HG02885 (cell line): ENCODE measurements around the gene EAF2.
"Not testable (repeated sequence)": the region's sequence is repeated elsewhere in the genome, so short reads cannot be mapped to it uniquely, and the experiment has no call there.

Experiments
- ATAC-seq: cut with Tn5 transposase; IDR thresholded peaks from one replicate; pipeline ENCODE4 v1.9.1; 2021; ENCODE audit warnings: mild to moderate bottlenecking; ENCODE audit not compliant: unreplicated experiment, poor library complexity

EAF2 gene

DNA sequence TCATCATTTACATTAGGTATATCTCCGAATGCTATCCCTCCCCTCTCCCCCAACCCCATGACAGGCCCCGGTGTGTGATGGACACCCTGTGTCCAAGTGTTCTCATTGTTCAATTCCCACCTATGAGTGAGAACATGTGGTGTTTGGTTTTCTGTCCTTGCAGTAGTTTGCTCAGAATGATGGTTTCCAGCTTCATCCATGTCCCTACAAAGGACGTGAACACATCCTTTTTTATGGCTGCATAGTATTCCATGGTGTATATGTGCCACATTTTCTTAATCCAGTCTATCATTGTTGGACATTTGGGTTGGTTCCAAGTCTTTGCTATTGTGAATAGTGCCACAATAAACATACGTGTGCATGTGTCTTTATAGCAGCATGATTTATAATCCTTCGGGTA, 22.8 kb downstream of the EAF2 start:
- not testable (repeated sequence) for ATAC-seq

DNA sequence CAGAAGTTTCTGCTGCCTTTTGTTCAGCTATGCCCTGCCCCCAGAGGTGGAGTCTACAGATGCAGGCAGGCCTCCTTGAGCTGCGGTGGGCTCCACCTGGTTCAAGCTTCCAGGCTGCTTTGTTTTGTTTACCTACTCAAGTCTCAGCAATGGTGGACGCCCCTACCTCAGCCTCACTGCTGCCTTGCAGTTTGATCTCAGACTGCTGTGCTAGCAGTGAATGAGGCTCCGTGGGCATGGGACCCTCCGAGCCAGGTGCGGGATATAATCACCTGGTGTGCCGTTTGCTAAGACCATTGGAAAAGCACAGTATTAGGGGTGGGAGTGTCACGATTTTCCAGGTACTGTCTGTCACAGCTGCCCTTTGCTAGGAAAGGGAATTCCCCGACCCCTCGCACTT, 28.2 kb downstream of the EAF2 start:
- not testable (repeated sequence) for ATAC-seq

GRCh38 chr3:121863801-121864200, 28.8 kb downstream of the EAF2 start:
- no peak for ATAC-seq

- ATAC-seq: no peak
Measured at GRCh38 chr3:121869736-121870135, 34.7 kb downstream of the EAF2 start.

GRCh38 chr3:121870717-121871116, 35.7 kb downstream of the EAF2 start:
- ATAC-seq: no peak

DNA sequence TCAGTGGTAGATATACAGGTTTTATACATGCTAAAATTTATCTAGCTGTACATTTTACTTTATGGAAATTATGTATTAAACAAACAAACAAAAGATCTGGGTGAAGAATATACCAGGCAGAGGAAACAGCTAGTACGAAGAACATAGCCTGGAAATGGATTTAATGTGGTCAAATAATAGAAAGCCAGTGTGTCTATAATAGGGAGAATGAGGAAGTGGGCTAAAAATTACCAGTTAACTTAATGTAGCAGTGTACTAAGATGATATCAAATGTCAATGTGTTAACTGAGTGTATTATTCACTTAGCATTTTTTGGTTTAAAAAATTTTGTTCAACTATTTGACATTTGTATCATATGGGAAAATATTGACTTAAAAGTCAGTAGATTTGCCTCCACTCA, 36.4 kb downstream of the EAF2 start:
- no peak for ATAC-seq

DNA sequence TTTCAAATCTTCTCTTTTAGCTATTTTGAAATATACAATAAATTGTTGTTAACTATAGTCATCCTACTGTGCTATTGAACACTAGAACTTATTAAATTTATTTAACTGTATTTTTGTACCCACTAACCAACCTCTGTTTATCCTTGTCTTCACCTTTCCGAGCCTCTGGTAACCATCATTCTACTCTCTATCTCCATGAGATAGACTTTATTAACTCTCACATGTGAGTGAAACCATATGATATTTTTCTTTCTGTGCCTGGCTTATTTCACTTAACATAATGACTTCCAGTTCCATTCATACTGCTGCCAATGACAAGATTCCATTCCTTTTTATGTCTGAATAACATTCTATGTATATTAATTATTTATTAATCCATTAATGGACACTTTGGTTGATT, 43.4 kb downstream of the EAF2 start:
- no peak for ATAC-seq

DNA sequence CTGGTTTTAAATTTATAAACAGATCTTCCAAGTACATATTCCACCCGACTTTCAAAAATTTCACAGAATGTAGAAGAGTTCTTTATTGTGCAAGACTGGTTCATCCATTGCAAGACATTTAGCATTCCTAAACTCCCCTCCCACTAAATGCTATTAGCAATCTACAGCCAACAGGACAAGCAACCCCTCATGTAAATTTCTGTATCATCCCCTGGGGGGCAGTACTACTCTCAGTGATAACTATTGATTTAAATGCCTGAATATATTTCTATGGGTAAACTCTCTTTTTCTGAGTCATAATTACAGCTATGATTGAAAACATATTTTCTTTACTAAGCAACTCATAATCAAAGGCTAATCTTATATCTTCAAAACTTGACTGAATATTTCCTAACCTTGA, 48.5 kb downstream of the EAF2 start:
- ATAC-seq: no peak

DNA sequence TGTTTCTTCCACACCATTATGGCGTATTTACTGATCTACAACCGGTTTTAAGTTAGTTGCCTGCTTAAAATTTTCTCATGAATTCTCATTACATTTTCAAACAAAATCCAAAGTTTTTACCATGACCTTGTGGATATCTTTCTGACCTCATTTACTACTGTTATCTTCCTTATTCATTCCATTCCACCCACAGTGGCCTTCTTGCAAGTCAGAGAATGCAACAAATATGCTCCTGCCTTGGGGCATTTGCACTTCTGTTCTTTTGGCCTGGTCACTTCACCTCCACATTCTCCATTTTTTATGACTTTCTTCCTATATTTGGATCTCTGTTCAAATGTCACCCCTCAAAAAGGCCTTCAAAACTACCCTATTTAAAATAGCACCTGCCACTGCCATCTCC, 50.4 kb downstream of the EAF2 start:
- ATAC-seq: no peak

DNA sequence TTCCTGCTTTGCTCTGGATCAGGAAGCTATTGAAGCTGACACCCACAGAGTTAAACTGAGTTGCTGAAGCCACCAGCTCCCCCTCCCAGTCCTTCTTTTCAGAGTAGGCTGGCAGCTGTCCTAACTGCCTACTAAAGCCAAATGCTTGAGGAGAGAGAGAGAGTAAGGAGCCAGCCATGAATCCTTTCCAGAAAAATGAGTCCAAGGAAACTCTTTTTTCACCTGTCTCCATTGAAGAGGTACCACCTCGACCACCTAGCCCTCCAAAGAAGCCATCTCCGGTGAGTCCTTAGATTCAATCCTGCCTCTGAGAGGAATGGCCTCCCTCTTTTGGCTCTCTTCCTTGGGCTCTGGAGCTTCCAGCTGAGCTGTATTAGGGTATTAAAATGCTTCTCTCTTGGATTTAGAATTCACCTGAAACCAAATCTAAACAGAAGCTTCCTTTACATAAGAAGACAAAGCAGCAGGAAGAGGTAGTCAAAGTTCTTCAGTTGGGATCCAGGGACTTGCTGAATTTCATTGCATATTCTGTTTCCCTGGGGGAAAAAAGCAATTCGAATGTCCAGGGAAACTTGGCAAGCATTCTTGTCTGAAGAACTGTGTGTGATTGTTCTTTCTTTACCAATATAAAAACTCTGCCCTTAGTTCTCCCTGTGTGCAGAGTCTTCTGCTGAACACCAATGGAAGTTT, 59.4 kb downstream of the EAF2 start, which contains the start of gene SLC15A2:
TSS of gene SLC15A2 (plus strand) at position 101 of the 690 bp plus-strand sequence. CDS start at position 177, 76 bp downstream.
- no peak for ATAC-seq

- no peak for ATAC-seq
Measured at GRCh38 chr3:121895121-121895520, 60.1 kb downstream of the EAF2 start.

DNA sequence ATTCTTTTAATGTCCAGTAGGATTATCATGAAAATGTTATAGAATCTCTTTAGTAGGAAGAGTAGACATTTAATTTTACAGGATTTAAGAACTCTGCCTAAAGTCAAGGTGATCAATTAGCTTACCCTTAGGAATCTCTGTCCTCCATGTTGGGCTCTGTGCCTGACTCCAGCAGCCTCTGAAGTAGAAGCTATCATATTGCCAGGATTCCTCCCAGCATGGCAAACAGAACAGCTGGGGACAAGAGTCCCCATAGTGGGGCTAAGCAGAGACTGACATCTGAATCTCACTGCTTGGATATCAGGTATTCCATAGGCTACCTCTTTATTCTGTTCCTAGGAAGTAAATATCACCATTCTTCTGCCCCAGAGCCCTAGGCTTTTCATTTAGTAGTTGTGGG, 60.7 kb downstream of the EAF2 start:
- no peak for ATAC-seq

- no peak for ATAC-seq
Measured at GRCh38 chr3:121896823-121897222, 61.8 kb downstream of the EAF2 start.

DNA sequence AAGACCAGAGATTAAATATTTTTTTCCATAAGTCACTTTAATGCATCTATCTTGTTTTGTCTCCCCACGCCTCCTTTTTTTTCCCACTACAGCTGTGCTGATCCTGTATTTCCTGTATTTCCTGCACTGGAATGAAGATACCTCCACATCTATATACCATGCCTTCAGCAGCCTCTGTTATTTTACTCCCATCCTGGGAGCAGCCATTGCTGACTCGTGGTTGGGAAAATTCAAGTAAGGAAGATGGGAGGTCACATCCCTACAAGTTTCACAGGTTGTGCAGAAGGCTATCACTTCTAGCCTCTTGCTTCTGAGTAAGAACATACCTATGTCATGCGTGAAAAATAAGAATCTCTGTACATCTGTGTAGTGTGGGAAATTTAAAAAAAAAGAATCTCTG, 62.3 kb downstream of the EAF2 start:
- no peak for ATAC-seq

- no peak for ATAC-seq
Measured at GRCh38 chr3:121913305-121913990, 78.4 kb downstream of the EAF2 start.

- no peak for ATAC-seq
Measured at GRCh38 chr3:121914081-121914998, 79.3 kb downstream of the EAF2 start.

DNA sequence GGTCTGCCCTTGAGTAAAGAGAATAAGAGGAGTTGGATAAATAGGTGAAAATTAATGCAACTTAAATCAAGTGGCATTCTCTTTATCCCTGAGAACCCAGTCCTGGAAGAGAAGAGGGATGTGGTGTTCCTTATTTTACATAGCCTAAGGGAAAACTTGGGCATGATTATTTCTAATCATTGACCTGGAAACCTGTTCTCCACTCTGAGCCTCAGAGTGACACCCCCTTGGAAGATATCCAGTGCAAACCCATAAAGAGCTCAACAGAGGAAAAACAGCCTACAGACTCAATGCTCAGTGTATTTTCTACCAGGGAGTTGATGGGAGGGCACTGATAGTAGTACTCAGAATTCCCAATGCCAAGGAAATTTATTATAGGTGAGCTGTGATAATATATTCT, 81.2 kb downstream of the EAF2 start:
- no peak for ATAC-seq

DNA sequence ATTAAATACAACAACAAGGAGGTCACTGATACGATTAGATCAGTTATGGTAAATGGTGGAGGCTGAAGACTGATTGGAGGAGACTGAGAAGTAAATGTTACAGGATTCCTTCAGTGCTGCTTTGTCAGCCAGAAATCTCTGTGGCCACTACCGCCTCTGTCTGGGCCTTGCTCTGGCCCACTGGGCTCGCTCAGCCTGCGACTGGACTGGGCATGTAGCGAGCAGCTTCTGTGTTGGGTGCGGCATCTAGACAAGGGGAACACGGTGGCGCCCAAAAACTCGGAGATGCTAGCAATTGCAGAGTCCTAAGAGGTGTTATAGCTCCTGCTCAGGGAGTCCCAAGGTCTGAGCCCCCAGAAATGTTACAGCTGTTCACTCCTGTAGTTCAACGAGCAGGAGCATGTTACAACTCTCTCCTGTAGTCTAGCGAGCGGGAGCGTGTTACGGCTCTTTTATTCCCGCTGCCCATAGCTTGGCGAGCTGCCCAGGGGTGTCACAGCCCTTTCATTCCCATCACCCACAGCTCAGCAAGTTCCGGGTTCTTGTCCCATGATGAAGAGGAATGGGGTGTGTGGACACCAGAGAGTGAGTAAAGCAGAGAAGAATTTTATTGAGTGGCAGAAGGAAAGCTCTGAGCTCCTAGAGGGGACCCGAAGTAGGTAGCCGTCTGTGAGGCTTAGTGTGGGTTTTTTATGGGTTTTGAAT, 83.9 kb downstream of the EAF2 start:
- ATAC-seq: no peak

DNA sequence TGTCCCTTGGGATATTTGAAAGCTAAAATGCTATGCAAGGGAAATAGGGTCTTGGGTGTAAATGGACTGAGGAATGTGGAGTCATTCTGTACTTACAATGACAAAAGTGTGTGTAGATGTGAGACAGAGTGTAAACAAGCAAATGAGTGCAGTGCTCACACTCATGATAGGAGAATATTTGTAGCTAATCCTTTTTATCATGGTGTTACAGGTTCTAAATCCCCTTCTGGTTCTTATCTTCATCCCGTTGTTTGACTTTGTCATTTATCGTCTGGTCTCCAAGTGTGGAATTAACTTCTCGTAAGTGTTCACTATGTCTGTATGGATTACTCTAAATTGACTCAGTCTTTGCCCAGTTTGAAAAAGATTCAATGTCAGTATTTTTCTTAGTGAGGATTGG, 89.7 kb downstream of the EAF2 start:
- ATAC-seq: no peak

DNA sequence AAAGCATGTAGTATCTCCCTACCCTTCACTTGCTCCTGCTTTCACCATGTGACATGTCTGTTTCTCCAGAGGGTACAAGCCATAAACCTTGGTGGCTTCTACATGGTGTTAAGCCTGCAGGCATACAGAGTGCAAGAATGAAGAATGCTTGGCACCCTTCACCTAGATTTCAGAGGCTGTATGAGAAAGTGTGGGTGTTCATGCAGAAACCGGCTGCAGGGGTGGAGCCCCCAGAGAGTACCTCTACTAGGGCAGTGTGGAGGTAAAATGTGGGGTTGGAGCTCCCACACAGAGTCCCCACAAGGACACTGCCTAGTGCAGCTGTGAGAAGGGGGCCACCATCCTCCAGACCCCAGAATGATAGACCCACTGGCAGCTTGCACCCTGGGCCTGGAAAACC, 91.4 kb downstream of the EAF2 start:
- no peak for ATAC-seq
